Epidermal melanocyte (primary cell): ENCODE data around the gene PSEN1.

Experiments
- DNase-seq: peaks from one replicate; pipeline ENCODE4 v3.0.0; 2011; ENCODE audit warnings: low spot score; ENCODE audit not compliant: insufficient read length

Gene PSEN1

DNA sequence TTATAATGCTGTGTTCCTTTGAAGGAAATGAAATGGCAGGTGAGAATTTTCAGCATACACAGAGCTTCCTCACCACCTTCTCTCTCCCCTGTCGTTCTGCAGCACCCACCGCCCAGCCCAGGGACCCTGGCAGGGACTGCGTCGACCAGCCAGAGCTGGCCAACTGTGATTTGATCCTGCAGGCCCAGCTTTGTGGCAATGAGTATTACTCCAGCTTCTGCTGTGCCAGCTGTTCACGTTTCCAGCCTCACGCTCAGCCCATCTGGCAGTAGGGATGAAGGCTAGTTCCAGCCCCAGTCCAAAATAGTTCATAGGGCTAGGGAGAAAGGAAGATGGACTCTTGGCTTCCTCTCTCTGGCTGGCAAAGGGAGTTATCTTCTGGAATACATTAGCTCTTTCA is 136.1 kb downstream of the PSEN1 start:
- no peak for DNase-seq
